Vagina (tissue), 2 donors: ENCODE results near the gene MPRIP. TPM values are rescaled to one million over a fixed set of nuclear protein-coding genes. Genes with fewer than 3 reads are reported as not detected.
A peak's percentile ranks its signal among the peaks of the same experiment; 100 is the strongest.

Source experiments
- DNase-seq, 2 donors: peaks; one replicate each; pipeline ENCODE4 v3.0.0-alpha.2; 2017; ENCODE audit errors: extremely low spot score in 2 of 2
- H3K27ac ChIP-seq: fragments of 200-600 bp; sonication (generic); one replicate; pipeline ENCODE4 v1.5.1; 2019
- H3K27me3 ChIP-seq: fragments of 200-600 bp; sonication (generic); one replicate; pipeline ENCODE4 v1.5.1; 2019
- H3K36me3 ChIP-seq, 2 donors: fragments of 200-600 bp; sonication (generic); one replicate each; pipeline ENCODE4 v1.5.1; 2017 to 2019
- H3K4me1 ChIP-seq: fragments of 200-600 bp; sonication (generic); one replicate; pipeline ENCODE4 v1.5.1; 2019
- H3K4me3 ChIP-seq, 2 donors: fragments of 200-600 bp; sonication (generic); 1 replicate in 1 of 2; 2 replicates in 1 of 2; pipeline ENCODE4 v1.5.1; 2016 to 2019
- H3K9me3 ChIP-seq: fragments of 200-600 bp; sonication (generic); one replicate; pipeline ENCODE4 v1.5.1; 2019
- CTCF ChIP-seq, 3 experiments: fragments of 450-650 bp in 2 of 3; fragments of 200-600 bp in 1 of 3; sonication (generic) in 1 of 3; IDR thresholded peaks; one replicate each; pipeline ENCODE4 v1.5.1; 2017 to 2019; ENCODE audit warnings: antibody characterized with exemption in 3 of 3, mild to moderate bottlenecking in 2 of 3, moderate library complexity in 2 of 3
- POLR2A ChIP-seq, 2 donors: fragments of 450-650 bp; IDR thresholded peaks; one replicate each; pipeline ENCODE4 v1.6.1; 2017; ENCODE audit warnings: antibody characterized with exemption in 2 of 2, mild to moderate bottlenecking in 2 of 2, moderate library complexity in 2 of 2
- POLR2AphosphoS5 ChIP-seq, 2 donors: sonication (generic); formaldehyde crosslinking; IDR thresholded peaks; one replicate each; pipeline ENCODE4 v1.9.0; 2017; ENCODE audit warnings: antibody characterized with exemption in 2 of 2, mild to moderate bottlenecking in 2 of 2, low read depth in 1 of 2; ENCODE audit not compliant: insufficient read depth in 1 of 2
- intact Hi-C: fragments of 100-400 bp; cut with DNase I; formaldehyde crosslinking; loops from one replicate; pipeline ENCODE4 v1.15.1; 2023
- total RNA-seq: library from RNA; depleted of rRNA; stranded (reverse); fragments of >200 nt; gene quantifications from one replicate; pipeline ENCODE4 v1.2.3, GENCODE V29; 2016

MPRIP gene
- total RNA-seq, 1 donor from 2014 or later = 202 TPM

GRCh38 chr17:17106756-17107155 lies 64.5 kb downstream of the MPRIP start:
- Histone ChIP-seq H3K27me3 (no peaks in the 10 kb centered on the region), H3K9me3 (no peaks in the 10 kb centered on the region), H3K4me3 (no peak overlapping the region), H3K4me1 (peaks cover 73% of the 10 kb centered on the region), H3K27ac (peak overlapping the region; percentile 43), H3K36me3 (no peaks in the 10 kb centered on the region)
- no peak for DNase-seq
- TF ChIP-seq POLR2A (IDR thresholded peaks at IDR 0.05) = no peak
- no peak for TF ChIP-seq POLR2AphosphoS5 (IDR thresholded peaks at IDR 0.05; ENCODE audit: insufficient read depth in 1 of 2, low read depth in 1 of 2)
- TF ChIP-seq CTCF (IDR thresholded peaks at IDR 0.05) = no peak
- intact Hi-C loops = loop anchor here (10.0 kb wide), 1 partner anchor 62 kb away; the partner anchor contains the start of gene MPRIP

GRCh38 chr17:17107281-17107680 lies 65.0 kb downstream of the MPRIP start:
- Histone ChIP-seq H3K27ac (peak overlapping the region; percentile 43), H3K4me3 (no peak overlapping the region), H3K9me3 (no peaks in the 10 kb centered on the region), H3K27me3 (no peaks in the 10 kb centered on the region), H3K4me1 (peaks cover 73% of the 10 kb centered on the region), H3K36me3 (no peaks in the 10 kb centered on the region)
- DNase-seq = no peak
- no peak for TF ChIP-seq POLR2A (IDR thresholded peaks at IDR 0.05)
- no peak for TF ChIP-seq POLR2AphosphoS5 (IDR thresholded peaks at IDR 0.05; ENCODE audit: insufficient read depth in 1 of 2, low read depth in 1 of 2)
- TF ChIP-seq CTCF (IDR thresholded peaks at IDR 0.05) = no peak
- intact Hi-C loops = loop anchor here (10.0 kb wide), 1 partner anchor 62 kb away; the partner anchor contains the start of gene MPRIP

GRCh38 chr17:17107891-17108431 lies 65.7 kb downstream of the MPRIP start:
- Histone ChIP-seq H3K4me1 (peaks cover 74% of the 10 kb centered on the region), H3K4me3 (no peak overlapping the region), H3K27ac (peak overlapping the region; percentile 43), H3K27me3 (no peaks in the 10 kb centered on the region), H3K9me3 (no peaks in the 10 kb centered on the region), H3K36me3 (no peaks in the 10 kb centered on the region)
- TF ChIP-seq POLR2AphosphoS5 (IDR thresholded peaks at IDR 0.05; ENCODE audit: insufficient read depth in 1 of 2, low read depth in 1 of 2) (no peak), CTCF (IDR thresholded peaks at IDR 0.05) (no peak), POLR2A (IDR thresholded peaks at IDR 0.05) (no peak)
- DNase-seq = no peak
- intact Hi-C loops = loop anchor here (10.0 kb wide), 1 partner anchor 63 kb away; the partner anchor contains the start of gene MPRIP

- DNase-seq = no peak
These were observed 66.3 kb downstream of the MPRIP start for GRCh38 chr17:17108451-17109049.

More at GRCh38 chr17:17108451-17109049, 66.3 kb downstream of the MPRIP start:
- Histone ChIP-seq H3K4me1 (peaks cover 74% of the 10 kb centered on the region), H3K27me3 (no peaks in the 10 kb centered on the region), H3K4me3 (no peak overlapping the region), H3K36me3 (no peaks in the 10 kb centered on the region), H3K27ac (peak overlapping the region; percentile 43), H3K9me3 (no peaks in the 10 kb centered on the region)
- intact Hi-C loops = loop anchor here (10.0 kb wide), 1 partner anchor 64 kb away; the partner anchor contains the start of gene MPRIP
- TF ChIP-seq POLR2A (IDR thresholded peaks at IDR 0.05) (no peak), POLR2AphosphoS5 (IDR thresholded peaks at IDR 0.05; ENCODE audit: insufficient read depth in 1 of 2, low read depth in 1 of 2) (no peak), CTCF (IDR thresholded peaks at IDR 0.05) (no peak)
